HepG2 (cell line): Measurements from ENCODE around the gene KDM6B. TPM values are rescaled to one million over a fixed set of nuclear protein-coding genes. Genes with fewer than 3 reads are reported as not detected.

ENCODE experiments used
- CCAR2 ChIP-seq: fragments of 200-400 bp; formaldehyde crosslinking; optimal IDR thresholded peaks from 2 replicates; pipeline ENCODE3; 2018; ENCODE audit warnings: low read depth, mild to moderate bottlenecking, low read length, moderate library complexity
- CHCHD3 ChIP-seq: sonication (generic); formaldehyde crosslinking; IDR thresholded peaks from 2 replicates; pipeline ENCODE4 v1.8.0; 2022; ENCODE audit warnings: mild to moderate bottlenecking, missing genetic modification reagents, moderate library complexity
- HNF4A ChIP-seq: sonication (generic); formaldehyde crosslinking; IDR thresholded peaks from 2 replicates; pipeline ENCODE4 v1.4.0; 2020; ENCODE audit warnings: missing genetic modification reagents
- PRMT3 ChIP-seq: sonication (generic); formaldehyde crosslinking; IDR thresholded peaks from 2 replicates; pipeline ENCODE4 v1.8.1; 2022; ENCODE audit warnings: low read depth, mild to moderate bottlenecking, moderate library complexity, missing genetic modification reagents, borderline replicate concordance
- WIZ ChIP-seq: sonication (generic); formaldehyde crosslinking; IDR thresholded peaks from 2 replicates; pipeline ENCODE4 v1.5.1; 2020; ENCODE audit warnings: mild to moderate bottlenecking, missing genetic modification reagents
- ZC3H4 ChIP-seq: sonication (generic); formaldehyde crosslinking; IDR thresholded peaks from 2 replicates; pipeline ENCODE4 v1.4.0; 2020; ENCODE audit warnings: missing genetic modification reagents, borderline replicate concordance
- ZNF33B ChIP-seq: sonication (generic); formaldehyde crosslinking; IDR thresholded peaks from 2 replicates; pipeline ENCODE4 v1.5.1; 2020; ENCODE audit warnings: mild to moderate bottlenecking, missing genetic modification reagents
- polyA plus RNA-seq, 8 experiments: library from polyadenylated mRNA; depleted of rRNA in 3 of 8; stranded (reverse) in 7 of 8; unstranded in 1 of 8; fragments of >200 nt; fragmentation: Illumina TruSeq in 4 of 8; extraction: Trizol in 4 of 8; gene quantifications; 2 replicates each; pipeline versions ENCODE4 v1.2.1 to v1.2.3, GENCODE V29; 2011 to 2016; ENCODE audit warnings: low read depth in 4 of 8, missing spikeins in 1 of 8, mixed read lengths in 1 of 8; ENCODE audit not compliant: insufficient read depth in 1 of 8
- total RNA-seq, 5 experiments: library from RNA; depleted of rRNA; stranded (reverse); fragments of >200 nt; fragmentation: Illumina TruSeq; extraction: Trizol; gene quantifications; 2 replicates each; pipeline ENCODE4 v1.2.3, GENCODE V29; 2016; ENCODE audit warnings: low read depth in 1 of 5
- TF ChIP-seq, protein P1 (sequence below): IDR thresholded peaks from 2 replicates; pipeline ENCODE4 v1.6.1; 2012; ENCODE audit warnings: low read length, improper control_type of control experiment
- TF ChIP-seq, protein P2 (sequence below): sonication (generic); formaldehyde crosslinking; IDR thresholded peaks from 2 replicates; pipeline ENCODE4 v1.4.0; 2020; ENCODE audit warnings: mild to moderate bottlenecking, missing genetic modification reagents
- TF ChIP-seq, protein P3 (sequence below), 2 experiments: fragments of 450-650 bp in 1 of 2; sonication (generic) in 1 of 2; formaldehyde crosslinking; IDR thresholded peaks; 2 replicates each; pipeline versions ENCODE4 v1.5.0 to v1.8.0; 2020 to 2022; ENCODE audit warnings: mild to moderate bottlenecking in 1 of 2, missing genetic modification reagents in 1 of 2
- TF ChIP-seq, protein P4 (sequence below): sonication (generic); formaldehyde crosslinking; IDR thresholded peaks from 2 replicates; pipeline ENCODE4 v1.5.1; 2020; ENCODE audit warnings: mild to moderate bottlenecking, missing genetic modification reagents, moderate library complexity

KDM6B gene
- total and polyA plus RNA-seq, 2 of the 13 experiments (the other 11 are each of a cell fraction or from before 2014, with no cell fraction given): 1.3 to 2.1 TPM

DNA sequence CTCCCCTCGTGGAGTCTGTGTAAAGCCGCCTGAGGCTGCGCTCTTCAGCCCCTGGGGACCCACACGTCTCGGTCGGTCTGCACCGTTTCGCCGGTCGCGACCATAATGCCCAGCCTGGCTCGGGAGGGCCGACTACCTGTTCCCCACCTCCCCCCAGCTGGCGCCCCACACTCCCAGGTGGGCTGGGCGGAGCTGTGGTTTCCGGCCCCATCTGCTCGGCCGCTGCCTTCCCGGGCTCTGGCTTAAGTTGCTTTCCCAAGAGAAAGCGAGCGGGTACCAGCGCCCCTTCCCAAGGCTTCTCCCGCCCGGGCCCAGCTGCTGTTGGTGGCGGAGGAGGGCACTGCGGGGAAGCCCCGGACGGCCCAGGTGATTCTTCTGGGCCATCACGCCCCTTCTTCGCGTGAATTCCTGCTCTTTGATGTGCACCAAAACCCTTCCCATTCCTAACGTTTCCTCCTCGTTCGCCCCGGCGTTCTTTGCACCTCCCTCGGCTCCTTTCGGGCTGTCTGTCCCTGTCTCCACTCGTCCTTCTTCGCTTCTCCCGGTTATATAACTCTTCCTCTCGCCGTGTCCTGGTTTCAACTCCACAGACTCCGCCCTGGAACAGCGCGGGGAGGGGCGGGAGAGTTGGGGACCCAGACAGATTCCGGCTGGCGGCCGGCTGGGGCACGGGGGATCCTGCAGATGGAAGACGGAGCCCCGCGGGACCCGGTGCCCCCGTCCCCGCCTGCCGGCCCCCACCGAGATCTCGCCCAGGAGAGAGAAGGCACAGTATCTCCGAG lies 2.0 kb downstream of the KDM6B start (continued):
- TF ChIP-seq HNF4A (CRISPR knock-in tag): no peak
- TF ChIP-seq, protein P1, sequence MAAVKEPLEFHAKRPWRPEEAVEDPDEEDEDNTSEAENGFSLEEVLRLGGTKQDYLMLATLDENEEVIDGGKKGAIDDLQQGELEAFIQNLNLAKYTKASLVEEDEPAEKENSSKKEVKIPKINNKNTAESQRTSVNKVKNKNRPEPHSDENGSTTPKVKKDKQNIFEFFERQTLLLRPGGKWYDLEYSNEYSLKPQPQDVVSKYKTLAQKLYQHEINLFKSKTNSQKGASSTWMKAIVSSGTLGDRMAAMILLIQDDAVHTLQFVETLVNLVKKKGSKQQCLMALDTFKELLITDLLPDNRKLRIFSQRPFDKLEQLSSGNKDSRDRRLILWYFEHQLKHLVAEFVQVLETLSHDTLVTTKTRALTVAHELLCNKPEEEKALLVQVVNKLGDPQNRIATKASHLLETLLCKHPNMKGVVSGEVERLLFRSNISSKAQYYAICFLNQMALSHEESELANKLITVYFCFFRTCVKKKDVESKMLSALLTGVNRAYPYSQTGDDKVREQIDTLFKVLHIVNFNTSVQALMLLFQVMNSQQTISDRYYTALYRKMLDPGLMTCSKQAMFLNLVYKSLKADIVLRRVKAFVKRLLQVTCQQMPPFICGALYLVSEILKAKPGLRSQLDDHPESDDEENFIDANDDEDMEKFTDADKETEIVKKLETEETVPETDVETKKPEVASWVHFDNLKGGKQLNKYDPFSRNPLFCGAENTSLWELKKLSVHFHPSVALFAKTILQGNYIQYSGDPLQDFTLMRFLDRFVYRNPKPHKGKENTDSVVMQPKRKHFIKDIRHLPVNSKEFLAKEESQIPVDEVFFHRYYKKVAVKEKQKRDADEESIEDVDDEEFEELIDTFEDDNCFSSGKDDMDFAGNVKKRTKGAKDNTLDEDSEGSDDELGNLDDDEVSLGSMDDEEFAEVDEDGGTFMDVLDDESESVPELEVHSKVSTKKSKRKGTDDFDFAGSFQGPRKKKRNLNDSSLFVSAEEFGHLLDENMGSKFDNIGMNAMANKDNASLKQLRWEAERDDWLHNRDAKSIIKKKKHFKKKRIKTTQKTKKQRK: no peak
- TF ChIP-seq PRMT3 (CRISPR knock-in tag): no peak
- no peak for TF ChIP-seq CCAR2
- no peak for TF ChIP-seq CHCHD3
- no peak for TF ChIP-seq WIZ
- TF ChIP-seq, protein P2, sequence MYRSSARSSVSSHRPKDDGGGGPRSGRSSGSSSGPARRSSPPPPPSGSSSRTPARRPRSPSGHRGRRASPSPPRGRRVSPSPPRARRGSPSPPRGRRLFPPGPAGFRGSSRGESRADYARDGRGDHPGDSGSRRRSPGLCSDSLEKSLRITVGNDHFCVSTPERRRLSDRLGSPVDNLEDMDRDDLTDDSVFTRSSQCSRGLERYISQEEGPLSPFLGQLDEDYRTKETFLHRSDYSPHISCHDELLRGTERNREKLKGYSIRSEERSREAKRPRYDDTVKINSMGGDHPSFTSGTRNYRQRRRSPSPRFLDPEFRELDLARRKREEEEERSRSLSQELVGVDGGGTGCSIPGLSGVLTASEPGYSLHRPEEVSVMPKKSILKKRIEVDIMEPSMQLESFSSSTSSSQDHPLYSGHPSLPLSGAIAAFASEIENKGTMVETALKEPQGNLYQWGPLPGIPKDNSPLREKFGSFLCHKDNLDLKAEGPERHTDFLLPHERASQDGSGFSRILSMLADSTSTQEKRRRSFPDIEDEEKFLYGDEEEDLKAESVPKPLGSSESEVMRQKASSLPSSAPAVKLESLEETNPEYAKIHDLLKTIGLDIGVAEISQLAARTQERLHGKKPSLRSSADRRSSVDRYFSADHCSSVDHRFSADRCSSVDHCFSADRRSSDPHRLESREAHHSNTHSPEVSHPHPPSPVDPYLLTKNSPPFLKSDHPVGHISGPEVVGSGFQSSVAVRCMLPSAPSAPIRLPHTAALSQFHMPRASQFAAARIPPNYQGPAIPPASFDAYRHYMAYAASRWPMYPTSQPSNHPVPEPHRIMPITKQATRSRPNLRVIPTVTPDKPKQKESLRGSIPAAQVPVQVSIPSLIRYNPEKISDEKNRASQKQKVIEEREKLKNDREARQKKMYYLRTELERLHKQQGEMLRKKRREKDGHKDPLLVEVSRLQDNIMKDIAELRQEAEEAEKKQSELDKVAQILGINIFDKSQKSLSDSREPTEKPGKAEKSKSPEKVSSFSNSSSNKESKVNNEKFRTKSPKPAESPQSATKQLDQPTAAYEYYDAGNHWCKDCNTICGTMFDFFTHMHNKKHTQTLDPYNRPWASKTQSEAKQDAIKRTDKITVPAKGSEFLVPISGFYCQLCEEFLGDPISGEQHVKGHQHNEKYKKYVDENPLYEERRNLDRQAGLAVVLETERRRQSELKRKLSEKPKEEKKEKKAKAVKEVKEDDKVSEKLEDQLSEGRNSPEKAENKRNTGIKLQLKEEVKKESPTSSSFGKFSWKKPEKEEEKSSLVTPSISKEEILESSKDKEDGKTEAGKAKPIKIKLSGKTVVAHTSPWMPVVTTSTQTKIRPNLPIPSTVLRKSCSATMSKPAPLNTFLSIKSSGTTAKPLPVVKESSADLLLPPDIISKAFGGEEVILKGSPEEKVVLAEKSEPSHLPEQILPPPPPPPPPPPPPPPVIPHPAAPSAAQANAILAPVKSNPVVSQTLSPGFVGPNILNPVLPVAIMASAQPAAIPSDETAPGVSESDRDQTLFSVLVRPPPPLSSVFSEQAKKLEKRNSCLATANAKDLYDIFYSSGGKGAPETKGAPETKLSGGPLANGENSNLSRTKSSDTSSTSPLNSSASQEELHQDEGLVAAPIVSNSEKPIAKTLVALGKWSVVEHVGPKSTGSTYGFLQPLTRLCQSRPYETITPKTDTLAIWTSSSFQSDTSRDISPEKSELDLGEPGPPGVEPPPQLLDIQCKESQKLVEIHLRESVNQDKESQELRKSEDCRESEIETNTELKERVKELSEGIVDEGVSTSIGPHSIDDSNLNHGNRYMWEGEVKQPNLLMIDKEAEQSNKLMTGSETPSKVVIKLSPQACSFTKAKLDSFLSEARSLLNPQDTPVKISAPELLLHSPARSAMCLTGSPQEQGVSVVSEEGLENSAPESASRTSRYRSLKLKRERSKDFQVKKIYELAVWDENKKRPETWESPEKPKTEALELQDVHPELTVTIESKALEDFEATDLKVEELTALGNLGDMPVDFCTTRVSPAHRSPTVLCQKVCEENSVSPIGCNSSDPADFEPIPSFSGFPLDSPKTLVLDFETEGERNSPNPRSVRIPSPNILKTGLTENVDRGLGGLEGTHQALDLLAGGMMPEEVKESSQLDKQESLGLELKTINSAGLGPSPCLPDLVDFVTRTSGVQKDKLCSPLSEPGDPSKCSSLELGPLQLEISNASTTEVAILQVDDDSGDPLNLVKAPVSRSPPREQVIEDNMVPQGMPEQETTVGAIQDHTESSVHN (CRISPR knock-in tag): no peak
- TF ChIP-seq ZC3H4: no peak
- TF ChIP-seq, protein P3, sequence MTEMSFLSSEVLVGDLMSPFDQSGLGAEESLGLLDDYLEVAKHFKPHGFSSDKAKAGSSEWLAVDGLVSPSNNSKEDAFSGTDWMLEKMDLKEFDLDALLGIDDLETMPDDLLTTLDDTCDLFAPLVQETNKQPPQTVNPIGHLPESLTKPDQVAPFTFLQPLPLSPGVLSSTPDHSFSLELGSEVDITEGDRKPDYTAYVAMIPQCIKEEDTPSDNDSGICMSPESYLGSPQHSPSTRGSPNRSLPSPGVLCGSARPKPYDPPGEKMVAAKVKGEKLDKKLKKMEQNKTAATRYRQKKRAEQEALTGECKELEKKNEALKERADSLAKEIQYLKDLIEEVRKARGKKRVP (CRISPR knock-in tag; IDR thresholded peaks at IDR 0.05): no peak
- TF ChIP-seq, protein P4, sequence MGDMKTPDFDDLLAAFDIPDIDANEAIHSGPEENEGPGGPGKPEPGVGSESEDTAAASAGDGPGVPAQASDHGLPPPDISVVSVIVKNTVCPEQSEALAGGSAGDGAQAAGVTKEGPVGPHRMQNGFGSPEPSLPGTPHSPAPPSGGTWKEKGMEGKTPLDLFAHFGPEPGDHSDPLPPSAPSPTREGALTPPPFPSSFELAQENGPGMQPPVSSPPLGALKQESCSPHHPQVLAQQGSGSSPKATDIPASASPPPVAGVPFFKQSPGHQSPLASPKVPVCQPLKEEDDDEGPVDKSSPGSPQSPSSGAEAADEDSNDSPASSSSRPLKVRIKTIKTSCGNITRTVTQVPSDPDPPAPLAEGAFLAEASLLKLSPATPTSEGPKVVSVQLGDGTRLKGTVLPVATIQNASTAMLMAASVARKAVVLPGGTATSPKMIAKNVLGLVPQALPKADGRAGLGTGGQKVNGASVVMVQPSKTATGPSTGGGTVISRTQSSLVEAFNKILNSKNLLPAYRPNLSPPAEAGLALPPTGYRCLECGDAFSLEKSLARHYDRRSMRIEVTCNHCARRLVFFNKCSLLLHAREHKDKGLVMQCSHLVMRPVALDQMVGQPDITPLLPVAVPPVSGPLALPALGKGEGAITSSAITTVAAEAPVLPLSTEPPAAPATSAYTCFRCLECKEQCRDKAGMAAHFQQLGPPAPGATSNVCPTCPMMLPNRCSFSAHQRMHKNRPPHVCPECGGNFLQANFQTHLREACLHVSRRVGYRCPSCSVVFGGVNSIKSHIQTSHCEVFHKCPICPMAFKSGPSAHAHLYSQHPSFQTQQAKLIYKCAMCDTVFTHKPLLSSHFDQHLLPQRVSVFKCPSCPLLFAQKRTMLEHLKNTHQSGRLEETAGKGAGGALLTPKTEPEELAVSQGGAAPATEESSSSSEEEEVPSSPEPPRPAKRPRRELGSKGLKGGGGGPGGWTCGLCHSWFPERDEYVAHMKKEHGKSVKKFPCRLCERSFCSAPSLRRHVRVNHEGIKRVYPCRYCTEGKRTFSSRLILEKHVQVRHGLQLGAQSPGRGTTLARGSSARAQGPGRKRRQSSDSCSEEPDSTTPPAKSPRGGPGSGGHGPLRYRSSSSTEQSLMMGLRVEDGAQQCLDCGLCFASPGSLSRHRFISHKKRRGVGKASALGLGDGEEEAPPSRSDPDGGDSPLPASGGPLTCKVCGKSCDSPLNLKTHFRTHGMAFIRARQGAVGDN (CRISPR knock-in tag): peak; percentile 61
- TF ChIP-seq ZNF33B (CRISPR knock-in tag): no peak; the same call in 1 of the 2 replicates
